RWPE1 (cell line): ENCODE measurements around the gene SGCA.

ENCODE experiments used
- CTCF ChIA-PET: fragments of 350-600 bp; sonication (Branson Sonifier 250); formaldehyde crosslinking; extraction: SDS; loops from one replicate; lab custom pipeline; 2021; lab: Yijun Ruan, JAX
- POLR2A ChIA-PET: fragments of 400-600 bp; formaldehyde crosslinking; extraction: SDS; loops from one replicate; lab custom pipeline; 2020; ENCODE audit warnings: antibody characterized with exemption; ENCODE audit not compliant: low non-redundant PET; lab: Yijun Ruan, JAX
- DNase-seq: peaks from one replicate; pipeline ENCODE4 v3.0.0; 2012; ENCODE audit warnings: low spot score
- H3K27ac ChIP-seq: fragments of 450-650 bp; 2 replicates; pipeline ENCODE4 v1.5.1; 2017
- TF ChIP-seq, protein P1 (sequence below): fragments of 450-650 bp; conservative IDR thresholded peaks from 2 replicates; pipeline ENCODE4 v1.5.1; 2017; ENCODE audit warnings: low read depth, mild to moderate bottlenecking

Gene SGCA

GRCh38 chr17:50144845-50145531, 20.8 kb upstream of the SGCA start:
- ChIA-PET POLR2A (no interaction called here), CTCF (interaction anchor here (0.6 kb wide), 1 partner anchor 46 kb away, joined by 3 read pairs; no protein-coding TSS in a partner anchor)
- no peak for DNase-seq
- peak overlapping the region; percentile 98 for H3K27ac ChIP-seq
- TF ChIP-seq, protein P1, sequence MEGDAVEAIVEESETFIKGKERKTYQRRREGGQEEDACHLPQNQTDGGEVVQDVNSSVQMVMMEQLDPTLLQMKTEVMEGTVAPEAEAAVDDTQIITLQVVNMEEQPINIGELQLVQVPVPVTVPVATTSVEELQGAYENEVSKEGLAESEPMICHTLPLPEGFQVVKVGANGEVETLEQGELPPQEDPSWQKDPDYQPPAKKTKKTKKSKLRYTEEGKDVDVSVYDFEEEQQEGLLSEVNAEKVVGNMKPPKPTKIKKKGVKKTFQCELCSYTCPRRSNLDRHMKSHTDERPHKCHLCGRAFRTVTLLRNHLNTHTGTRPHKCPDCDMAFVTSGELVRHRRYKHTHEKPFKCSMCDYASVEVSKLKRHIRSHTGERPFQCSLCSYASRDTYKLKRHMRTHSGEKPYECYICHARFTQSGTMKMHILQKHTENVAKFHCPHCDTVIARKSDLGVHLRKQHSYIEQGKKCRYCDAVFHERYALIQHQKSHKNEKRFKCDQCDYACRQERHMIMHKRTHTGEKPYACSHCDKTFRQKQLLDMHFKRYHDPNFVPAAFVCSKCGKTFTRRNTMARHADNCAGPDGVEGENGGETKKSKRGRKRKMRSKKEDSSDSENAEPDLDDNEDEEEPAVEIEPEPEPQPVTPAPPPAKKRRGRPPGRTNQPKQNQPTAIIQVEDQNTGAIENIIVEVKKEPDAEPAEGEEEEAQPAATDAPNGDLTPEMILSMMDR, result no peak

- CTCF ChIA-PET, result interaction anchor here (0.5 kb wide), 1 partner anchor 1021 kb away, joined by 3 read pairs; no protein-coding TSS in a partner anchor
- TF ChIP-seq, protein P1, result no peak
- H3K27ac ChIP-seq, result peak overlapping the region; percentile 98
- POLR2A ChIA-PET, result no interaction called here
- DNase-seq, result no peak
Observed at GRCh38 chr17:50145532-50146229, 20.1 kb upstream of the SGCA start.

GRCh38 chr17:50146230-50146926, 19.4 kb upstream of the SGCA start:
- CTCF ChIA-PET, result interaction anchor here (0.5 kb wide), 1 partner anchor 1020 kb away, joined by 3 read pairs; no protein-coding TSS in a partner anchor
- TF ChIP-seq, protein P1, result 0 out of 2 replicates have a peak, but pooled peaks have one; percentile 14
- POLR2A ChIA-PET, result no interaction called here
- peak overlapping the region; percentile 98 for H3K27ac ChIP-seq
- DNase-seq, result no peak

- no peak for DNase-seq
- TF ChIP-seq, protein P1, result no peak
- ChIA-PET POLR2A (no interaction called here), CTCF (interaction anchor here (1.5 to 1.6 kb wide), 3 partner anchors 10 to 53 kb away, joined by 4 to 8 read pairs (median 5); no protein-coding TSS in a partner anchor)
- peak overlapping the region; percentile 98 for H3K27ac ChIP-seq
Observed at GRCh38 chr17:50146927-50147665, 18.7 kb upstream of the SGCA start.

- H3K27ac ChIP-seq, result peak overlapping the region; percentile 98
- CTCF ChIA-PET, result interaction anchor here (0.7 to 1.6 kb wide), 7 partner anchors 11 to 54 kb away, joined by 3 to 8 read pairs (median 5); no protein-coding TSS in a partner anchor
- POLR2A ChIA-PET, result no interaction called here
- no peak for DNase-seq
- TF ChIP-seq, protein P1, result no peak
Observed at GRCh38 chr17:50147841-50148225, 18.0 kb upstream of the SGCA start.
